Sciatic nerve (tissue), 2 donors: ENCODE measurements around the gene AHCYL1. TPM values are rescaled to one million over a fixed set of nuclear protein-coding genes. Genes with fewer than 3 reads are reported as not detected.

Source experiments
- ATAC-seq: fragments of 200-7000 bp; cut with Tn5 transposase; one replicate; pipeline ENCODE4 v1.9.1; 2020; ENCODE audit warnings: mild to moderate bottlenecking, moderate library complexity
- DNase-seq: peaks from one replicate; pipeline ENCODE4 v3.0.0-alpha.2; 2020; ENCODE audit warnings: low spot score
- intact Hi-C: fragments of 100-400 bp; cut with DNase I; formaldehyde crosslinking; loops from one replicate; pipeline ENCODE4 v1.14.2; 2022
- total RNA-seq: library from RNA; stranded (reverse); fragmentation: NEBNext Ultra II Directional; extraction: Animal tissue kit (Norgen Biotek cat#: 25700); gene quantifications from one replicate; pipeline ENCODE4 v1.2.1, GENCODE V29; 2021
- donor health status: DM: no; HTN: no; CAD: no.
- donor health status: DM: no; HTN: no; CAD: no.

The AHCYL1 gene
- total RNA-seq, 1 donor from 2014 or later: 71.3 TPM

DNA sequence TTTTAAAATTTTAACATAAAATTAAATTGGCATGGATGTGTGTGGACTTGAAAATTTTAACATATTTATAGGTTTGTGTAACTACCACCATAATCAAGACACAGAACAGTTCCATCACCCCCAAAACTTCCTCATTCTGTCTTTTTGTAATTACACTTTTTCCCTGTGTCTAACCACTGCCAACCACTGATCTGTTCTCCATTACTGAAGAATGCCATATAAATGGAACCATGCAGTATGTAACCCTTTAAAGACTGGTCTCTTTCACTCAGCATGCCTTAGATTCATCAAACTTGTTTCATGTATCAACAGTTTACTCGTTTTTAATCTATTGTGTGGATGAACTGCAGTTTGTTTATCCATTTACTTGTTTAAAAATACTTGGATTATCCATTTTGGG is 13.0 kb upstream of the AHCYL1 start:
- DNase-seq (no peak), ATAC-seq (no peak)
- intact Hi-C loops: no loop called here

DNA sequence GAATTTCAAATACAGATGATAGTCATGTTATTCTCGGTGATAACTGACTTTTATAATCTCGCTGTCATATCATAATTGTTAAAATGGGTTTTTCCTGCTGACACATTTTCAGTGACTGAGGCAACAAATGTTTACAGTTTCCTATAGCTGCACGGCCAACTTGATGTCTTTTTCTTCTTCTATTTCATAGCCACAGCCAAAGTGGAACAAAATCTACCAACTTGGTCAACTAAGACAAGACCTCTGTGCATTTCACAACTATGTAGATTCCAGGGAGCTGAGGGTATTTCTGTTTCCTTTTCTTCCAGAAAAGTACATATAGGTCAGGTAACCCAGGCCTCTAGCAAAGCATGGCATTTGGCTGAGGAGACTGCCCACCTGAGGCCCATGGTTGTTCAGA is 10.4 kb upstream of the AHCYL1 start:
- no peak for ATAC-seq
- intact Hi-C loops: no loop called here
- DNase-seq: no peak

DNA sequence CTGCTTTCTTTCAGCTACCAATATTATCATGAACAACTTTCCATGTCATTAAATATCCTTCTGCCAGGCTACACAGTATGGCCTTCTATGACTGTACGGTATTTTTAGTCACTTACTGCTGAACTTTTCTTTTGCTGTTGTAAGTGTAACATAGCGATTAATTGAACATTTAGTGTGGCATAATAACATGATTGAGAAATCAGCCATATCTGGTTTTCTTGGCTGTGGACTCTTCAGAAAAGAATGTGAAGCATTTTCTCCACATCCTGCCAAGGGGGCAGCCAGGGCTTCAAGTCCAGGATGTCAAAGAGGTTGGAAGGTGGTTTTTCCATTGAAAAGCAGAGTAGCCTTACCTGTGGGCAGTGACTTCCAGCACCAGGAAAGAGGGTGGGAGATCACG is 8.8 kb upstream of the AHCYL1 start:
- ATAC-seq: peak; percentile 6
- intact Hi-C loops: no loop called here
- no peak for DNase-seq

DNA sequence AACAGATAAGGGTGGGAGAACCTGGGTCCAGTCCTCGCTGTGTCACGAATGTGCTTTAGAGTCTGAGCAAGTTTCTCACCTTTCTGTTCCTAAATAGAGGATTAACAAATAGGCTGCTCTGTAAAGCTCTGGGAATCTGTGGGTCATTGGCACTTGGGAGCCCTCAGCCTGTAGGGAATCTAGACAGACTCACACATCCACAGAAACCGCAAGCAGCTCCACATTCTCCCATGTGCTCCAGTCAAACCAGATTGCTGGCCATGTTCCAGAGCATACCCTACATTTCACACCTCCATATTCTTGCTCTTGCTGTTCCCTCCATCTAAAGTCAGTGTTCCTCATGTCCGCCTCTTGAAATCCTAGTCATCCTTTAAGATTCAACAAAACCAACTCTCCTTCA is 7.8 kb upstream of the AHCYL1 start:
- ATAC-seq (no peak), DNase-seq (no peak)
- intact Hi-C loops: no loop called here

DNA sequence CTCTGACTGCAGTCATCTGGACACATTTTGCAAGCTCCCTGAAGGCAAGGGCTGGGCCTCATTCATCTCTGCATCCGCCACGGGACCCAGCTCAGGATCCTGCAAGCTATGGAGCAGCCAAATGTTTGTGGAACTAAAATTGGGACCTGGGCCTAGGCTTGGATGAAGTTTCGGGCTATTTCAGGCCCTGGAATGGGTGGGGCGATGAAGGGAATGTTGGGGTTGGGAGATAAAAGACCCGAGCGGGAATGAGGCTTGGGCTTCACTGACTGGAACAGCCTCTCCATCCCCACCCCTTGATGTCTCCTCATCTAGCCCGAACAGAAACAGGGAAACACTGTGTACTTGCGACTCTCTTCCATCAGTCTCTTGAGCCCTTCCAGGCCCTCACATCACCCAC is 7.3 kb upstream of the AHCYL1 start:
- DNase-seq: no peak
- intact Hi-C loops: no loop called here
- peak; percentile 59 for ATAC-seq

DNA sequence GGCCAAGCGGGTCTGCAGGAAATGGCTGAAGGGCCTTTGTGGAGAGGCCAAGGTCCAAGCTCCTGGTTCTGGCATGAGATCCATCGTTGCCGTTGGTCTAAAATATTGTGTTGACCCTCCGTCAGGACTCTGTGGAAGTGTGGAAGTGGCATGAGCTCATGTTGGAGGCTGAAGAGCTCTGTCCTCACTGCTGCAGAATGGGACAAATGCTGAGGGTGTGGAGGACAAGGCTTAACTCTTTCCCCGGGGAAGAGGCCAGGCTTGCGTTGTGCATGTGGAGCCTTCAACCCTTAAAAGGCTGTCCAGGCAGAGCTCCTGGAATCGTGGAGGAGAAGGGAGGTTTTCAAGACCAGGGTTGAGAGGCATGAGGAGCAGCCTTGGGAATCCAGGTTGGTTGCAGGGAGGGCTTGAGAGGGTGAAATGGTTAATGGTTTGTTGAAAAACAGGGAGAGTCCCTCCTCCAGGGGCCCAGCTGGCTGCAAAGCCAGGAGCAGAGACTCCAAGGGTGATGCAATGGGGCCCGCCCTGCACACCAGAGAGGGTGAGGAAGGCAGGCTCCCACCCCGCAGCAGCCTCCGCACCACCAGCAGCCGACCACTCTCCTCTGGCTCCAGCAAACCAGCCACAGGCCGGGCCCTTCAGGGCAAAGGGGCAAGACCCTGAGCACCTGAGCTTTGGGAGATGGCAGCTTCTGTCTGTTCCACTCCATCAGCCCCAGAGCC is 6.7 kb upstream of the AHCYL1 start:
- intact Hi-C loops: no loop called here
- ATAC-seq (peak; percentile 75), DNase-seq (no peak)

DNA sequence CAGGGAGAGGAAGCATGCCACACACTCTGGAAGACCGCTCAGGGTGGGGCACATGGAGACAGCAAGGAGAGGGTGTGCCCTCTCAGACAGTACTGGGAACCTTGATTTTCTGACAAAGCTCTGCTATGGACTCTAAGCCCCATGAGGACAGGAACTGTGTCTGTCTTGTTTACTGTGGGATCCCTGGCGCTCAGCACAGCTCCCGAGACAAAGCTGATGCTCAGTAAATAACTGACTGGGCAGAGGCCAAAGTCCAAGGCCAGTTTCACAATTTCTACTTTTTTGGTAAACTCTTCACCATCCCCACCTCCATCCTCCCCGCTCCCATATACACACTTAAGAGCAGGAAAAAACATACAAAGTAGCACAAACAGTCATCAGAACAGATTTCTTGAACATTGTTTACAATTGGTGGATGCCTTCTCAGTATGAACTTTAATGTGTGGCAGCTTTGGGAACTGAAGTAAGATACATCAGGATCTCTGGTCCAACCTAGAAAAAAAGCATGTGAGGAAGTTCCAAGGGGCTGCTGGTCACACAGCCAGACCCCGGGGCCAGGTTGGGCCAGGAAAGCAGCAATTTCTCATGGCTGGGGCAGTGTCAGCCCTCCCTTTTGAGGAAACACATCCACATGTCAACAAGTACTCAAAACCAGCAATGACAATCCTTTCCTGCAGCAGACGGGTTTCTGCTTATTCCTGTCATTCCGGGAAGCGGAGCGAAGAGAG is 5.6 kb upstream of the AHCYL1 start:
- ATAC-seq (no peak), DNase-seq (no peak)
- intact Hi-C loops: no loop called here

DNA sequence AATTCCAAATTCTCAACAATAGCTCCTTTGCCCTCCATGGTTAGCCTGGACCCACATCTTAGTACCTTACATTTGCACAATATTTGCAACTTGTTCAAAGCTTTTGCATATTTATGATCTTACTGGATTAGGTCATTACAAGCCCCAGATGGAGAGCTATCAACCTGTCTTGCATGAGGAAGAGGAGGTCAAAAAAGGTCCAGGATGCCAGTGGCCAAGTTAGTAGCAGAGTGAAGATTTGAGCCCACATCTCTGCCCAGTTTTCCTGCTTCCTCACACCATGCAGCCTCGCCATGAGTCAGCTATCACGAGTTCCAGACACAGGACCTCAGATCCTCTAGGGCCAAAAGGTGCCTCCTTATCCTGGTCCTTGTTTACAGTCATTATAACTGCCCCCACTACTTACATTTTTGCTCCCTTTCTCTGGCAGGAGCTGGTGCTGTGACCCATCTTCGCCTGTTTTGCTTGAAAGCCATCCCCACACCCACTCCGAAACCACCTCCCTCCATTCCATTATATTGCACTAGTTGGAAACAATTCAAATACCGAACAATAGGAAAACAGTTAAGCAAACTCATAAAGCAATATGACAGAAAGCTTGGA is 5.0 kb upstream of the AHCYL1 start:
- ATAC-seq (no peak), DNase-seq (no peak)
- intact Hi-C loops: loop anchor here (2.0 to 10.0 kb wide), 2 partner anchors 65 to 203 kb away; partner anchors contain the start of gene CSF1

DNA sequence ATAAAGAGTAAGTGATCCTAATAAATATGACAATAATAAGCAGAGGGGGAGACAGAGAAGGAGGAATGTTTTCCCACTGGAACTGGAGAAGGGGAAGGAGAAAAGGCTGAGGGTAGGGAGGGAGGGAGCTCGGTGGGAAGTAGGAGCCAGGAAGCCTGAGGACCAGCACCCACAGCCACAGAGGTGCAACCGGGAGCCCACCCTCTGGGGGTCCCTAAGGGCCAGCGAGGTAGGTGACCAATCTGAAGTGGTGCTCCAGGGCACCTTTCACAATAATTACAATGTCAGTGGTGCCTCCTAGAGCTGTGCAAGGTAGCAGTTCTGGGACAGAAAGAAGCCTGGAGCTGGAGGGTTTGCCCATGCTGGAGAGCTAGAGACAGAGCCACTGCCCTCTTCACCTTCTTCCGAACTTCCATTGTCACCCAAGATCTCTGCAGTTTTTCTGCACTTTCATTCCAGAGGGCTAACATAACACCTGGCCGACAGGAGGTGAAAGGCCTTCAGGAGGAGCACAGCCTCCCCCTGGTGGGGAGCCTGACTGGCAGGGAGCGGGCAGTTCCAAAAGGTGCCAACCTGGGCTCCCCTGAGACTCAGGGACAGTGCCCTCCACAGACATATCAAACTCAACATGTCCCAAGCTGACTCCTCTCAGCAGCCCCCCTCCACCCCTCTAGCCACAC is 4.1 kb upstream of the AHCYL1 start:
- ATAC-seq: no peak
- no peak for DNase-seq

DNA sequence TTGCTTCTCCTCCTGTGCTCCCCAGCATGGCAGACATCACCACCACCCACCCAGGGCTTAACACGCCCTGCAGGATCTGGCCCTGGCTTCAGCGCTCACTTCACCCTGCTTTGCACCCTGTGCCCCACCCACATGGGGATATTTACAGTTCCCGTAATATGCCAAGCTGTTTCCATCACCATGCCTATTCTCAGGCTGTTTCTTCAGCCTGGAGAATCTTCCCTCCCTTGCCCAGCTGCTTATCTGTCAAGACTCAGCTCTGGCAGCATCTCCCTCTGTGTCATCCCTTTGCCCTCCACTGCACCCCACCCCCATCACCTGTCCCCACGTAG is 3.6 kb upstream of the AHCYL1 start:
- ATAC-seq (no peak), DNase-seq (no peak)
- intact Hi-C loops: loop anchor here (2.0 to 10.0 kb wide), 2 partner anchors 66 to 204 kb away; partner anchors contain the start of gene CSF1

More for the DNA sequence above, 4.1 kb upstream of the AHCYL1 start:
- intact Hi-C loops: loop anchor here (2.0 to 10.0 kb wide), 2 partner anchors 66 to 204 kb away; partner anchors contain the start of gene CSF1

DNA sequence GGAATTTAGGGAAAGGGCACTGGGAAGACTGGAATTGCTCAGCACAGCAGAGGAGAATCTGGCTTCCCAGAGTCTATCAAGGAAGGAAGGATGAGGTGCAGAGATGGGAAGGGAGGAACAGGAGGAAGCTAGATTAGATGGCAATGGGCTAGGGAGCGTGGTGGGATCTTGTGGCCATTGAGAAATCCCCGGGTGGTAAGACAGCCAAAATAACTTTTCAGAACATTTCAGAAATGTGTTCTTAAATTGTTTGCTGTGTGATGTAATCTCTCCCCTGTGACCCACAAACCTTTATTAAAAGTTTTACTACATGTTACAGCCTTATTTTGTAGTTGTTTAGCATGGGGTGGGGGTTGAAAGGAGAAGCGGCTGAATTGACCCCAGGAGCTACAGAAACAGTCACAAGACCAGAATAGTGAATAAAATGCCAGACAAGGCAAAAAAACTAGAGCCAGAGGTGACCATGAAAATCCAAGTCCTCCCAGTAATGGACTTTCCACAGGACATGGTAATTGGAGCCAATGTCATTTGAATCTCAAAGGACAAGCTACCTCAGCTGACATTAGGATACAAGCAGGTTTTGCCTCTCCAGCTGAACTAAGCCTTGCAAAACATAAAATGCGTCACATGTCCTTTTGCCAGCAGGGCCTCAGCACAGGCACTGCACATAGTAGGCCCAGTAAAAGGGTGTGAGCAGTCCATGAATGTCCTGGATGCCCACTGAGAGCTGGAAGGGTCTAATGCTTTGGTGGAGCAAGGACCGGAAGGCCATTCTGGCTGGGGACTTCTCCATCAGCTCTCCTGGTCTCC is 980 bp upstream of the AHCYL1 start:
- peak; percentile 30 for ATAC-seq
- intact Hi-C loops: loop anchor here (10.0 kb wide), 1 partner anchor 69 kb away; the partner anchor contains the start of gene CSF1
- no peak for DNase-seq

DNA sequence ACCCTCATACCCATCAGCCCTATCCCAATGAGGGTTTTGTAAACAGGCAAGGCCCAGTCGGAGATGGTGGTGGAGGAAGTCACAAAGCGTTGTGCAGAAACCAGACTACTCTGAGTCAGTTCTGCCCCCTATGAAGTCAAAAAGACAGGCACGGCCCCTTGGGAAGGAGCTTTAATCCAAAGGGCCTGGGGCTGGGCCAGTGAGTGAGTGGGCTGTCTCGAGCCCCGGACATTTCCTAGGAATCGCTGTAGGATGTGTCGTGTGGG is 442 bp upstream of the AHCYL1 start:
- intact Hi-C loops: loop anchor here (10.0 kb wide), 1 partner anchor 69 kb away; the partner anchor contains the start of gene CSF1
- peak; percentile 59 for ATAC-seq
- DNase-seq: no peak

DNA sequence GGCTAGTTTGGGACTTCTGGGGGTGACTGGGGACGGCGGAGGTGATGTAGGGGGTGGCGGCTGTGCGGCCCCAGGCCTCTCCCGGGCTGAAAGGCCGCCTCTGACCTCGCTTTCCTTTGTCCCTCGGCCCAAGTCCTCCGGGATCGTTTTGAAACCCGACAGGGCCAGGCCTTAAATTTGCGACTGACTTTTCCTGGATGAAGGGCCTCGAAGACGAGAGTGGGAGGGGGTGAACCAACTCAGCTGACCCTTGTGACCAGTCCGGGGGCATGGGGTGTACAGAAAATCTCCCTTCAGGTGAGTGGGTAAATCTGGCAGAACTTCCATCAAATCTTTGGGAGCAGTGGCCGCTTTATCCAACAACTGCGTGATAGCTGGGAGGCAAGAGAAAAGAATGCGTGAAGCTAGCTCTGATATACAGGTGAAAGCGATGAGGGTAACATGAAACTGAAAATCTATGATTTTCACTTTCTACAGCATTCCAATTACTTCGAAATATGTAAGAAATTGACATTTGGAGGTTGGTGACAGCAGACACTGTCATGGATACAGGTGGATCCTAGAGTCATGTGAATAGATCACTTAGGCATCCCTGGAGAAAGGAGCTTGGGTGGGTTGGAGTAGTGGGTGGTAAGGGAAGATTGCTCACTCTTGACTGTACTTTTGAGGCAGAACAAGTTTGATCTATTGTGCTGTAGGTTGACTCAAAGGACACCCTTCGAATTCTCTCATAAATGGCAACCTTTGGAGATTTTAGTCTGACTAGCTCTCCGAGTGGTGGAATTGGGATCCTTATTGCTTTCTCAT is 885 bp downstream of the AHCYL1 start:
- ATAC-seq (no peak), DNase-seq (no peak)
- intact Hi-C loops: loop anchor here (10.0 kb wide), 1 partner anchor 71 kb away; the partner anchor contains the start of gene CSF1

DNA sequence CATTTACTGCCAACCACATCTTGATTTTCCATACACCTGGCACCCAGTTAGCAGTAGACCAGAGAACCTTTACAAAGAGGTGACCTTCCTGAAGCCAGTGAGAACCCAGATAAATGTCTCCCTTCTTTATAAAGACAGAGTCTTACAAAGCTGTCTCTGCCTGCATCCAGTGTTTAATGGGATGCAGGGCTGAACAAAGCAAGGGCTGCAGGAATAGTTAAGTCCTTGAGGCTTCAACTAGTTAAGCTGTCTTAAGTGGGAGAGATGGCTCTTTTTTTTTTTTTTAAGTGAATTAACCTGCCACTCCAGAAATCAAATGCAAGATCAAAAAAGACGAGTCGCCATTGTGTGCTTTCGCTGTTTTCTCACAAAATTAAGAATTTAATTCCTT is 1.5 kb downstream of the AHCYL1 start:
- intact Hi-C loops: loop anchor here (10.0 kb wide), 1 partner anchor 71 kb away; the partner anchor contains the start of gene CSF1
- DNase-seq (no peak), ATAC-seq (no peak)

DNA sequence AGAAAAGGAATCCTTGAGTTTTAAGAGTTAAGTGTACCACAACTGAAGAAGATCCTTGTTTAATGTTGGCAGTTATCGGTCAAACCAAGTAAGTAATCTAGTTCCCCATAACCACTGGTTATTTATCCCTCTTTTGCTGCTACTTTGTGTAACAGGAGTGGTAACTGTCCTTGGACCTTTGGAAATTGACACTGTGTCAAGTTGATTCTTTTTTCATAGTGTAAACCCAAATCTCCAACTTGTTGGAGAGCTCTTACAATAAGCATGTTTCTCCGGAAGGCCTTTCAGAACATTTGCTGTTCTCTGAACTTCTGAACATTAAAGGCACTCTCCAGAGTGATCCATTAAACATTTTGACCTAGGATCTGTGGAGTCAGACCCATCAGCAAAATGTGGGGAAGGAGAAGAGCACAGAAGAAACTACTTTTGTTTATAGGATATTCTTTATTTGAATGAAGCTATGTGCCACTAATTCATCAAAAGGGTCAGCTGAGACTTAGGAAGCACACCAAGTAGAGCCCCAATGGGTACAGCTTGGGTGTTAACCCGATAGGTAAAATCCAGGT is 3.9 kb downstream of the AHCYL1 start:
- intact Hi-C loops: loop anchor here (10.0 kb wide), 1 partner anchor 74 kb away; the partner anchor contains the start of gene CSF1
- no peak for DNase-seq

DNA sequence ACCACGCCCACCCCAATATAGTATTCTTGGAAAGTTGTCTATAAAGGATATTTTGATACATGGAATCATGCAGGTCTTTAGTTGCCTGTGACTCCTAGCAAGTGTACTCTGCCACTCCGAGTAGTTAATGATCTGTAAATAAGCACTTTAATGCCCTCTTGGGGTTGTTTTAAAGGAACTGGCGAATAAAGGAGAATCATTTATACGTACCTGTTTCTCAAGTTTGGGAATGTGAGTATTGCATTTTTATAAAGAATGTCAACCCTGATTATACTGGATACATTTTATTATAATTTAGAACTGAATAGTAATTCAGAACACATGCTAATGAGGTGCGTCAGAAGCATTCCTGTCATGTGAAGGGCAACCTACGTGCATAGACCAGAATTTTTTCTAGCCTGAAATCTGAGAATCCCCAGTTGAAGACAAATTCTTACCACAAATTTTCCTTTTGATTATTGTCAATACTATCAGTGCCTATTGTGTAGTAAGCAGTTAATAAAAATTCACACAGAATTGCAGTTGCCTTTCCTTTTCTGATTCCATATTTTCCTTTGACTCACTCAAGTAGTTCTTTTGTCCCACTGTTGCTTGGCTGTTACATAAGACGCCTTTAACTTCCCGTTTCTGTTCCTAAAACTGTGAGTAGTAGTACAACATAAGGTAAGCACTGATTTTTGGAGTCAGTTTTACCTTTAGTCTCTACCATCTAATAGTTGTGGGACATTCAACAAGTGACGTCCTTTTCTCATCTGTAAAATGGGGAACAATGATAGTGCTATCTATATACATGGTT is 5.1 kb downstream of the AHCYL1 start:
- ATAC-seq (no peak), DNase-seq (no peak)
- intact Hi-C loops: loop anchor here (10.0 kb wide), 1 partner anchor 75 kb away; the partner anchor contains the start of gene CSF1

More for the DNA sequence above, 3.9 kb downstream of the AHCYL1 start:
- no peak for ATAC-seq

DNA sequence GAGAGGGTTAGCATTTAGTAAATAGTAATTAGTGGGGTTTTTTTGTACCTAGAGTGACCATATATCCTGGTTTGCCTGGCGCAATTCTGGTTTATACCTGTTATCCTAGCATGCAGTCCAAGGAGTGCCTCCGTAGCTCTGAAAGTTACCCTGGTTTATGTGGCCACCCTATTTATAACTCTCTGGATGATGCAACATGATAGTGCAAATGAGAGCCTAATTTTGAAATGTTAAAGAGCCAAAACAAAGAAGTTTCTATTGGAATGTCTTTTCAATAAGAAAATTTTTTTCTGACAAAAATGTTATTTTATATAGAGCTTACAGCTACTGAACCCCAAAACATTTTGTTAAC is 5.7 kb downstream of the AHCYL1 start:
- ATAC-seq (no peak), DNase-seq (no peak)
- intact Hi-C loops: no loop called here
